Stimulated activated CD8-positive, alpha-beta memory T cell treated with anti-CD3 and anti-CD28 coated beads, Interleukin-12 subunit alpha, Interleukin-12 subunit beta, amount 100 ng/mL, for 4 hours (primary cell): ENCODE results near the gene IDH3G.

Experiments used
- DNase-seq: peaks from one replicate; pipeline ENCODE4 v3.0.0-alpha.2; 2020; ENCODE audit warnings: low read depth

IDH3G gene

GRCh38 chrX:153791104-153791852 lies 2.9 kb downstream of the IDH3G start:
- no peak for DNase-seq

GRCh38 chrX:153789654-153790053 lies 4.5 kb downstream of the IDH3G start:
- DNase-seq: no peak

GRCh38 chrX:153786669-153787068 lies 7.5 kb downstream of the IDH3G start:
- no peak for DNase-seq

GRCh38 chrX:153784325-153784967 lies 9.7 kb downstream of the IDH3G start:
- DNase-seq: no peak

GRCh38 chrX:153783378-153784013 lies 10.7 kb downstream of the IDH3G start:
- no peak for DNase-seq

- no peak for DNase-seq
Measured at GRCh38 chrX:153782871-153783270, 11.3 kb downstream of the IDH3G start.

- no peak for DNase-seq
Measured at GRCh38 chrX:153782313-153782712, 11.9 kb downstream of the IDH3G start.

GRCh38 chrX:153781428-153782047 lies 12.6 kb downstream of the IDH3G start:
- DNase-seq: no peak

GRCh38 chrX:153780678-153781427 lies 13.3 kb downstream of the IDH3G start, which contains the start of gene SRPK3:
SRPK3 (plus strand) TSS chrX:153781041; CDS start chrX:153781087, 46 bp downstream.
- no peak for DNase-seq

GRCh38 chrX:153779891-153780677 lies 14.1 kb downstream of the IDH3G start:
- DNase-seq: no peak

- DNase-seq: no peak
Measured at GRCh38 chrX:153778684-153779101, 15.5 kb downstream of the IDH3G start.

GRCh38 chrX:153778181-153778580 lies 16.0 kb downstream of the IDH3G start:
- DNase-seq: no peak

- no peak for DNase-seq
Measured at GRCh38 chrX:153777261-153778090, 16.7 kb downstream of the IDH3G start.

GRCh38 chrX:153776611-153777045 lies 17.5 kb downstream of the IDH3G start:
- no peak for DNase-seq

- DNase-seq: no peak
Measured at GRCh38 chrX:153776120-153776599, 18.0 kb downstream of the IDH3G start.

GRCh38 chrX:153775293-153776119 lies 18.7 kb downstream of the IDH3G start:
- DNase-seq: no peak

- no peak for DNase-seq
Measured at GRCh38 chrX:153774576-153775292, 19.4 kb downstream of the IDH3G start.
